Endothelial cell of umbilical vein (primary cell): ENCODE data around the gene UBE2H.

ENCODE experiments used
- CTCF ChIP-seq, 2 donors: IDR thresholded peaks; 1 replicate in 1 of 2; 2 replicates in 1 of 2; pipeline ENCODE4 v1.5.1; 2011; ENCODE audit warnings: low read length in 2 of 2, mild to moderate bottlenecking in 2 of 2, moderate library complexity in 2 of 2, control low read depth in 1 of 2, inconsistent platforms in 1 of 2, low read depth in 1 of 2; ENCODE audit not compliant: insufficient read depth in 1 of 2; ENCODE audit errors: extremely low read depth in 1 of 2
- EZH2 ChIP-seq: IDR thresholded peaks from 2 replicates; pipeline ENCODE4 v1.6.1; 2012; ENCODE audit warnings: borderline replicate concordance, low read depth, mild to moderate bottlenecking, moderate library complexity, low read length, inconsistent platforms; ENCODE audit not compliant: severe bottlenecking
- FOS ChIP-seq: IDR thresholded peaks from 2 replicates; pipeline ENCODE4 v1.6.1; 2011; ENCODE audit warnings: mild to moderate bottlenecking, low read length, moderate library complexity, borderline replicate concordance; ENCODE audit not compliant: insufficient read depth
- GATA2 ChIP-seq: IDR thresholded peaks from 2 replicates; pipeline ENCODE4 v1.7.0; 2011; ENCODE audit warnings: low read depth, mild to moderate bottlenecking, moderate library complexity, mixed read lengths, low read length; ENCODE audit not compliant: insufficient read length, insufficient read depth
- MYC ChIP-seq: IDR thresholded peaks from one replicate; pipeline ENCODE4 v1.6.1; 2011; ENCODE audit warnings: mild to moderate bottlenecking, low read depth, low read length
- POLR2A ChIP-seq: IDR thresholded peaks from 2 replicates; pipeline ENCODE4 v1.6.1; 2012; ENCODE audit warnings: low read depth, mild to moderate bottlenecking, control low read depth, low read length
- POLR2AphosphoS5 ChIP-seq: IDR thresholded peaks from 2 replicates; pipeline ENCODE4 v1.6.1; 2012; ENCODE audit warnings: low read depth, mild to moderate bottlenecking, control low read depth, low read length, moderate library complexity; ENCODE audit not compliant: insufficient read depth
- TF ChIP-seq, protein P1 (sequence below): IDR thresholded peaks from 2 replicates; pipeline ENCODE4 v1.6.1; 2011; ENCODE audit not compliant: insufficient read depth, insufficient read length

- TF ChIP-seq POLR2A (no peak), CTCF (IDR thresholded peaks at IDR 0.05; ENCODE audit: extremely low read depth in 1 of 2, insufficient read depth in 1 of 2, low read depth in 1 of 2, low read length in 2 of 2) (no peak), GATA2 (no peak), EZH2 (no peak), FOS (no peak), POLR2AphosphoS5 (no peak), MYC (no peak)
- TF ChIP-seq, protein P1, sequence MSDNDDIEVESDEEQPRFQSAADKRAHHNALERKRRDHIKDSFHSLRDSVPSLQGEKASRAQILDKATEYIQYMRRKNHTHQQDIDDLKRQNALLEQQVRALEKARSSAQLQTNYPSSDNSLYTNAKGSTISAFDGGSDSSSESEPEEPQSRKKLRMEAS = no peak
Observed at GRCh38 chr7:129877146-129877792, 75.5 kb downstream of the UBE2H start.
